Measurements from ENCODE around the gene ZPBP.

The ZPBP gene

GRCh38 chr7:50092579-50093491 lies at the start of gene ZPBP:
Gene ZPBP, minus strand, starts transcription at chr7:50093246. Its CDS starts 52 bp downstream, at chr7:50093194.
- peak; percentile 63 to 75 (median 66) for TF ChIP-seq CTCF (IDR thresholded peaks at IDR 0.05; ENCODE audit: unreplicated experiment in 3 of 3)
- H3K4me1 Mint-ChIP-seq = no peaks in the 10 kb centered on the region
- no peak within 1 kb of the TSS for H3K4me3 Mint-ChIP-seq
- H3K36me3 Mint-ChIP-seq (ENCODE audit: low read depth) = no peaks in the 10 kb centered on the region
- no peaks in the 10 kb centered on the region for H3K9me3 Mint-ChIP-seq
- no peaks in the 10 kb centered on the region for H3K27me3 Mint-ChIP-seq (ENCODE audit: low read depth)
- no peak within 1 kb of the TSS for H3K27ac Mint-ChIP-seq

- peaks cover 3% of the 10 kb centered on the region for H3K27me3 Mint-ChIP-seq (ENCODE audit: low read depth)
- no peak overlapping the region for H3K27ac Mint-ChIP-seq
- no peaks in the 10 kb centered on the region for H3K4me1 Mint-ChIP-seq
- no peaks in the 10 kb centered on the region for H3K9me3 Mint-ChIP-seq
- H3K36me3 Mint-ChIP-seq (ENCODE audit: low read depth) = no peaks in the 10 kb centered on the region
- TF ChIP-seq CTCF (IDR thresholded peaks at IDR 0.05; ENCODE audit: unreplicated experiment in 3 of 3) = peak; percentile 75 to 84 (median 80)
- peak overlapping the region in 1 of 3 experiments; percentile 9 for H3K4me3 Mint-ChIP-seq
Measured at GRCh38 chr7:50142425-50143017, 49.5 kb upstream of the ZPBP start.

GRCh38 chr7:50141854-50142253 lies 48.8 kb upstream of the ZPBP start:
- Mint-ChIP-seq H3K27ac (no peak overlapping the region), H3K4me3 (no peak overlapping the region), H3K27me3 (ENCODE audit: low read depth) (peaks cover 3% of the 10 kb centered on the region), H3K9me3 (no peaks in the 10 kb centered on the region), H3K4me1 (no peaks in the 10 kb centered on the region), H3K36me3 (ENCODE audit: low read depth) (no peaks in the 10 kb centered on the region)
- TF ChIP-seq CTCF (IDR thresholded peaks at IDR 0.05; ENCODE audit: unreplicated experiment in 3 of 3) = no peak

- Mint-ChIP-seq H3K4me1 (no peaks in the 10 kb centered on the region), H3K9me3 (no peaks in the 10 kb centered on the region), H3K27me3 (ENCODE audit: low read depth) (no peaks in the 10 kb centered on the region), H3K4me3 (no peak overlapping the region), H3K27ac (no peak overlapping the region), H3K36me3 (ENCODE audit: low read depth) (no peaks in the 10 kb centered on the region)
- no peak for TF ChIP-seq CTCF (IDR thresholded peaks at IDR 0.05; ENCODE audit: unreplicated experiment in 3 of 3)
Measured at GRCh38 chr7:50141131-50141530, 48.1 kb upstream of the ZPBP start.

GRCh38 chr7:50140688-50141087 lies 47.6 kb upstream of the ZPBP start:
- Mint-ChIP-seq H3K9me3 (no peaks in the 10 kb centered on the region), H3K27me3 (ENCODE audit: low read depth) (no peaks in the 10 kb centered on the region), H3K4me1 (no peaks in the 10 kb centered on the region), H3K36me3 (ENCODE audit: low read depth) (no peaks in the 10 kb centered on the region), H3K27ac (no peak overlapping the region), H3K4me3 (no peak overlapping the region)
- no peak for TF ChIP-seq CTCF (IDR thresholded peaks at IDR 0.05; ENCODE audit: unreplicated experiment in 3 of 3)
